GM12873 (cell line): Measurements from ENCODE around the gene C10orf62.

ENCODE experiments used
- CTCF ChIP-seq: IDR thresholded peaks from 2 replicates; pipeline ENCODE4 v1.5.1; 2012; ENCODE audit warnings: low read depth, mild to moderate bottlenecking, moderate library complexity, low read length, control low read depth; ENCODE audit not compliant: insufficient read depth; ENCODE audit errors: missing control alignments

The C10orf62 gene

GRCh38 chr10:97566336-97566996 lies 23.1 kb upstream of the C10orf62 start:
- no peak for TF ChIP-seq CTCF

GRCh38 chr10:97567891-97568290 lies 21.6 kb upstream of the C10orf62 start:
- no peak for TF ChIP-seq CTCF

- no peak for TF ChIP-seq CTCF
Measured at GRCh38 chr10:97570146-97570788, 19.3 kb upstream of the C10orf62 start.

GRCh38 chr10:97570789-97571471 lies 18.6 kb upstream of the C10orf62 start:
- TF ChIP-seq CTCF = no peak

GRCh38 chr10:97571622-97572021 lies 17.9 kb upstream of the C10orf62 start:
- TF ChIP-seq CTCF = no peak

GRCh38 chr10:97572214-97572989 lies 17.1 kb upstream of the C10orf62 start, which contains the start of gene ANKRD2:
ANKRD2 (plus strand) TSS chr10:97572779; CDS start chr10:97572789, 10 bp downstream.
- TF ChIP-seq CTCF = peak; percentile 96
